GM23248 (cell line): ENCODE results near the gene ADCY1.

Experiments used
- EZH2 ChIP-seq: fragments of 200-600 bp; sonication (generic); IDR thresholded peaks from 2 replicates; pipeline ENCODE4 v1.6.1; 2018; ENCODE audit warnings: antibody characterized with exemption, mild to moderate bottlenecking; ENCODE audit not compliant: insufficient read depth, poor library complexity, severe bottlenecking
- EZH2phosphoT487 ChIP-seq: fragments of 200-600 bp; sonication (generic); IDR thresholded peaks from 2 replicates; pipeline ENCODE4 v1.6.1; 2018; ENCODE audit warnings: antibody characterized with exemption, moderate library complexity, mild to moderate bottlenecking, low read depth; ENCODE audit not compliant: insufficient read depth

- TF ChIP-seq EZH2phosphoT487 (no peak), EZH2 (no peak)
These were observed 129.2 kb downstream of the ADCY1 start for GRCh38 chr7:45703373-45703821.
